Aorta (tissue), 5 donors: ENCODE results near the gene SUSD6. TPM values are rescaled to one million over a fixed set of nuclear protein-coding genes. Genes with fewer than 3 reads are reported as not detected.
"Not testable (repeated sequence)": the region's sequence is repeated elsewhere in the genome, so short reads cannot be mapped to it uniquely, and the experiment has no call there.

ENCODE experiments used
- ATAC-seq: fragments of 200-7000 bp; cut with Tn5 transposase; one replicate; pipeline ENCODE4 v1.9.1; 2022; ENCODE audit warnings: moderate library complexity; ENCODE audit not compliant: low FRiP score
- DNase-seq, 2 donors: peaks; one replicate each; pipeline ENCODE4 v3.0.0-alpha.2; 2020
- H3K27ac ChIP-seq, 2 donors: one replicate each; pipeline ENCODE4 v1.5.1; 2013; ENCODE audit warnings: low read length in 2 of 2, mild to moderate bottlenecking in 2 of 2, moderate library complexity in 2 of 2, control low read depth in 1 of 2, inconsistent platforms in 1 of 2, low read depth in 1 of 2
- H3K27me3 ChIP-seq, 2 donors: one replicate each; pipeline ENCODE4 v1.6.1; 2013; ENCODE audit warnings: control low read depth in 1 of 2, low read length in 1 of 2, mild to moderate bottlenecking in 1 of 2, moderate library complexity in 1 of 2; ENCODE audit not compliant: insufficient read depth in 2 of 2, control insufficient read depth in 1 of 2
- H3K36me3 ChIP-seq, 2 donors: one replicate each; pipeline ENCODE4 v1.6.1; 2013; ENCODE audit warnings: control low read depth in 1 of 2, low read length in 1 of 2, mild to moderate bottlenecking in 1 of 2; ENCODE audit not compliant: insufficient read depth in 2 of 2, control insufficient read depth in 1 of 2
- H3K4me1 ChIP-seq, 2 donors: one replicate each; pipeline ENCODE4 v1.6.1; 2013; ENCODE audit warnings: low read length in 2 of 2, control low read depth in 1 of 2, mild to moderate bottlenecking in 1 of 2, moderate library complexity in 1 of 2; ENCODE audit not compliant: insufficient read depth in 2 of 2, control insufficient read depth in 1 of 2
- H3K4me3 ChIP-seq, 2 donors: one replicate each; pipeline ENCODE4 v1.5.1; 2013; ENCODE audit warnings: low read length in 2 of 2, control low read depth in 1 of 2, mild to moderate bottlenecking in 1 of 2
- H3K9me3 ChIP-seq: one replicate; pipeline ENCODE4 v1.6.1; 2013; ENCODE audit warnings: mild to moderate bottlenecking, low read length; ENCODE audit not compliant: control insufficient read depth
- WGBS, 2 donors: extraction: QIAGEN DNeasy Blood & Tissue Kit; methylation state at CpG; one replicate each; pipeline ENCODE4 v1.1.7; 2013; 5-methylcytosine and 5-hydroxymethylcytosine counted together
- intact Hi-C, 2 donors: fragments of 100-400 bp; cut with DNase I; formaldehyde crosslinking; loops; one replicate each; pipeline versions ENCODE4 v1.14.2 to v1.15.0; 2022
- polyA plus RNA-seq, 2 donors: library from polyadenylated mRNA; stranded (reverse); fragments of 200-250 nt; gene quantifications; one replicate each; pipeline ENCODE4 v1.2.3, GENCODE V29; 2013
- total RNA-seq, 2 donors: library from RNA; stranded (reverse); fragmentation: NEBNext Ultra II Directional; extraction: Animal tissue kit (Norgen Biotek cat#: 25700); gene quantifications; one replicate each; pipeline ENCODE4 v1.2.1, GENCODE V29; 2021
- donor health status: healthy with polysubstance abuse.
- donor health status: Bipolar disorder and iron deficiency.
- donor health status: DM: no; HTN: no; CAD: no.
- donor health status: DM: no; HTN: no; CAD: no.
- donor health status: DM: yes; HTN: yes; CAD: no.

Gene SUSD6
- total and polyA plus RNA-seq, 4 donors, result 7.4 to 59.9 (median 33.7) TPM

- no peak for ATAC-seq
Measured at GRCh38 chr14:69582829-69583228, 28.6 kb upstream of the SUSD6 start.

GRCh38 chr14:69584389-69584788, 27.0 kb upstream of the SUSD6 start:
- Histone ChIP-seq H3K4me3 (no peak overlapping the region), H3K9me3 (no peaks in the 10 kb centered on the region), H3K27me3 (no peaks in the 10 kb centered on the region), H3K4me1 (no peaks in the 10 kb centered on the region), H3K36me3 (no peaks in the 10 kb centered on the region), H3K27ac (no peak overlapping the region)
- no peak for DNase-seq
- ATAC-seq, result no peak
- intact Hi-C loops, result loop anchor here in 1 of 2 donors (2.0 kb wide), 1 partner anchor 142 kb away; no protein-coding TSS in a partner anchor
- WGBS, 2 donors, result 91 to 99% methylated on average over 1 of the region's 1 CpG

More at GRCh38 chr14:69582829-69583228, 28.6 kb upstream of the SUSD6 start:
- intact Hi-C loops, result no loop called here
- Histone ChIP-seq H3K4me1 (no peaks in the 10 kb centered on the region), H3K4me3 (no peak overlapping the region), H3K27ac (no peak overlapping the region), H3K27me3 (no peaks in the 10 kb centered on the region), H3K36me3 (no peaks in the 10 kb centered on the region), H3K9me3 (no peaks in the 10 kb centered on the region)
- no peak for DNase-seq
- WGBS, 2 donors, result 90 to 93% methylated on average over 4 of the region's 4 CpGs

GRCh38 chr14:69586404-69586803, 25.0 kb upstream of the SUSD6 start:
- Histone ChIP-seq H3K36me3 (no peaks in the 10 kb centered on the region), H3K4me1 (no peaks in the 10 kb centered on the region), H3K27ac (no peak overlapping the region), H3K27me3 (no peaks in the 10 kb centered on the region), H3K4me3 (no peak overlapping the region), H3K9me3 (no peaks in the 10 kb centered on the region)
- ATAC-seq, result no peak
- intact Hi-C loops, result no loop called here
- WGBS, 2 donors, result 86 to 93% methylated on average over 4 of the region's 4 CpGs
- DNase-seq, result no peak

GRCh38 chr14:69587389-69587788, 24.0 kb upstream of the SUSD6 start:
- DNase-seq (no peak), ATAC-seq (no peak)
- H3K27ac ChIP-seq, result no peak overlapping the region
- WGBS, 2 donors, result 76 to 78% methylated on average over 8 of the region's 8 CpGs
- H3K4me3 ChIP-seq, result no peak overlapping the region
- intact Hi-C loops, result no loop called here
- no peaks in the 10 kb centered on the region for H3K36me3 ChIP-seq
- no peaks in the 10 kb centered on the region for H3K4me1 ChIP-seq
- H3K9me3 ChIP-seq, result no peaks in the 10 kb centered on the region
- no peaks in the 10 kb centered on the region for H3K27me3 ChIP-seq

GRCh38 chr14:69591317-69591716, 20.1 kb upstream of the SUSD6 start:
- H3K4me1 ChIP-seq, result no peaks in the 10 kb centered on the region
- no peak overlapping the region for H3K4me3 ChIP-seq
- no peaks in the 10 kb centered on the region for H3K27me3 ChIP-seq
- WGBS, 2 donors, result 95% methylated on average over 2 of the region's 2 CpGs
- no peak overlapping the region for H3K27ac ChIP-seq
- intact Hi-C loops, result no loop called here
- DNase-seq (no peak), ATAC-seq (no peak)
- H3K9me3 ChIP-seq, result no peaks in the 10 kb centered on the region
- no peaks in the 10 kb centered on the region for H3K36me3 ChIP-seq

GRCh38 chr14:69593018-69593677, 18.2 kb upstream of the SUSD6 start:
- WGBS, 2 donors, result 17 to 23% methylated on average over 6 of the region's 6 CpGs
- H3K36me3 ChIP-seq, result no peaks in the 10 kb centered on the region
- H3K4me1 ChIP-seq, result no peaks in the 10 kb centered on the region
- intact Hi-C loops, result no loop called here
- H3K9me3 ChIP-seq, result no peaks in the 10 kb centered on the region
- no peaks in the 10 kb centered on the region for H3K27me3 ChIP-seq
- no peak overlapping the region for H3K4me3 ChIP-seq
- H3K27ac ChIP-seq, result no peak overlapping the region
- peak; percentile 71 for ATAC-seq
- DNase-seq, result peak in 1 of 2 donors; percentile 82

- no peaks in the 10 kb centered on the region for H3K36me3 ChIP-seq
- H3K4me3 ChIP-seq, result no peak overlapping the region
- no peaks in the 10 kb centered on the region for H3K27me3 ChIP-seq
- H3K27ac ChIP-seq, result no peak overlapping the region
- DNase-seq (peak in 1 of 2 donors; percentile 2), ATAC-seq (no peak)
- intact Hi-C loops, result no loop called here
- no peaks in the 10 kb centered on the region for H3K9me3 ChIP-seq
- no peaks in the 10 kb centered on the region for H3K4me1 ChIP-seq
- 95 to 96% methylated on average over 6 of the region's 6 CpGs for WGBS, 2 donors
Measured at GRCh38 chr14:69594846-69595245, 16.6 kb upstream of the SUSD6 start.

- Histone ChIP-seq H3K27me3 (no peaks in the 10 kb centered on the region), H3K36me3 (no peaks in the 10 kb centered on the region), H3K9me3 (peaks cover under 1% of the 10 kb centered on the region), H3K4me3 (no peak overlapping the region), H3K4me1 (no peaks in the 10 kb centered on the region), H3K27ac (no peak overlapping the region)
- 95 to 96% methylated on average over 5 of the region's 5 CpGs for WGBS, 2 donors
- ATAC-seq (no peak), DNase-seq (no peak)
- intact Hi-C loops, result no loop called here
Measured at GRCh38 chr14:69595336-69595735, 16.1 kb upstream of the SUSD6 start.

GRCh38 chr14:69599431-69599830, 12.0 kb upstream of the SUSD6 start:
- H3K4me3 ChIP-seq, H3K9me3 ChIP-seq, DNase-seq, H3K27me3 ChIP-seq, H3K36me3 ChIP-seq, H3K4me1 ChIP-seq, H3K27ac ChIP-seq, ATAC-seq, intact Hi-C loops: not testable (repeated sequence)
- WGBS, 2 donors, result 83 to 84% methylated on average over 5 of the region's 5 CpGs
